ENCODE data around the gene TBX10.
A peak's percentile ranks its signal among the peaks of the same experiment; 100 is the strongest.
"Not testable (repeated sequence)": the region's sequence is repeated elsewhere in the genome, so short reads cannot be mapped to it uniquely, and the experiment has no call there.

Gene TBX10

GRCh38 chr11:67614730-67615714, 24.5 kb downstream of the TBX10 start:
- peak in 1 of 2 experiments; percentile 28 for DNase-seq

GRCh38 chr11:67613960-67614715, 25.4 kb downstream of the TBX10 start:
- peak in 1 of 2 experiments; percentile 20 for DNase-seq

GRCh38 chr11:67613313-67613959, 26.1 kb downstream of the TBX10 start:
- no peak for DNase-seq

DNA sequence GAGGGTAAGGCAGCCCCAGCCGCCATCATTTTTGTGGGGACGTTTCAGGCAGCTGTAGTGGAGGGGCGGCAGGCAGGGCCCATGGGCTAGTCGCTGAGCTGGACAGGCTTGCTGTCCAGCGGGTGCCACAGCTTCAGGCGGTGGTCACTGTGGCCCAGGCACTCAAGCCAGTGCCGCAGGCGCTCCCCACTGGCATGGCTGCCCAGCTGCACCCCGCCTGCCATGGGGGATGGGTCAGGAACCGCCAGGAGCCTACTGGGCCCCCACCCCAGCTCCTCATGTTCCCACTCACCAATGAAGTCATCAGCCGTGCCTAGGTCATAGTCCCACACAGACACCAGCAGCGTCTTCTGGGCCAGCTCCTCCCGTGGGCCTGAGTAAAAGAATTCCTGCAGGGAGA, 26.8 kb downstream of the TBX10 start:
- DNase-seq: no peak

DNA sequence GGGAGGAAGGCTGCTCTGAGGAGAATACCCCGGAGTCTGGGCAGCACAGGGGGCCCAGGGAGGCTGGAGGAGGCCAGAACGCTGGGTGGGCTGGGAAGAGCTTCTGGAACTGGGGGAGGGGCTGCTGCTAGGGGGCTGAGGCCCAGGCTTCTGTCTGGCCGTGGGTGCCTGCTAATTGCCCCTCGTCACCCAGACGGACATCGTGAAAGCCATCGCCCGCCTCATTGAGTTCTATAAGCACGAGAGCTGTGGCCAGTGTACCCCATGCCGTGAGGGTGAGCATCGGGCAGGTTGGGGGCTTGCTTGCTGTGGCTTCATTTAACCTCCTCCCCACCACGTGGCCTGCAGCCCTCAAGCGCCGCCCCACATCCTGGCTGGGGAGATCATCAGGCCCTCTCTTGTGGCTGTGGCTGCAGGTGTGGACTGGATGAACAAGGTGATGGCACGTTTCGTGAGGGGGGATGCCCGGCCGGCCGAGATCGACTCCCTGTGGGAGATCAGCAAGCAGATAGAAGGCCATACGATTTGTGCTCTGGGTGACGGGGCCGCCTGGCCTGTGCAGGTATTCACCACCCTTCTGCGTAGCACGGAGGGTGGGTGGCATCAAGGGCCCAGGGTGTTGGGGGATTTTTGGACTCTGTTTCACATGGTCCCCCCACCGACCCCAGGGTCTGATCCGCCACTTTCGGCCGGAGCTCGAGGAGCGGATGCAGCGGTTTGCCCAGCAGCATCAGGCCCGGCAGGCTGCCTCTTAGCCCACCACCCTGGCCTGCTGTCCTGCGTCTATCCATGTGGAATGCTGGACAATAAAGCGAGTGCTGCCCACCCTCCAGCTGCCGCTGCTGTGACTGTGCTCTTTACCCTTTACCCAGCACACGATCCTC, 27.6 kb downstream of the TBX10 start:
- no peak for DNase-seq

- no peak for DNase-seq
Measured at GRCh38 chr11:67611165-67611564, 28.4 kb downstream of the TBX10 start.

- no peak for DNase-seq
Measured at GRCh38 chr11:67610302-67610868, 29.2 kb downstream of the TBX10 start.

DNA sequence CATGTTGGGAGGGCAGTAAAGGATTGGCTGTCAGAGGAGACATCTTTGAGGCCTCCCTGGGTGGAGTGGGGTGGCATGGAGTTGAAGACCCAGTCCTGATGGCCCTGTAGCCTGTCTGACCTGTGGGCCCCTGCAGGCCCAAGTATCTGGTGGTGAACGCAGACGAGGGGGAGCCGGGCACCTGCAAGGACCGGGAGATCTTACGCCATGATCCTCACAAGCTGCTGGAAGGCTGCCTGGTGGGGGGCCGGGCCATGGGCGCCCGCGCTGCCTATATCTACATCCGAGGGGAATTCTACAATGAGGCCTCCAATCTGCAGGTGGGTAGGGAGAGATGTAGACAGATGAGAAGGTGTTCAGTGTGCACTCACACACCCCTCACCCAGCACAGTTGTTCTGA, 30.2 kb downstream of the TBX10 start:
- DNase-seq: no peak

DNA sequence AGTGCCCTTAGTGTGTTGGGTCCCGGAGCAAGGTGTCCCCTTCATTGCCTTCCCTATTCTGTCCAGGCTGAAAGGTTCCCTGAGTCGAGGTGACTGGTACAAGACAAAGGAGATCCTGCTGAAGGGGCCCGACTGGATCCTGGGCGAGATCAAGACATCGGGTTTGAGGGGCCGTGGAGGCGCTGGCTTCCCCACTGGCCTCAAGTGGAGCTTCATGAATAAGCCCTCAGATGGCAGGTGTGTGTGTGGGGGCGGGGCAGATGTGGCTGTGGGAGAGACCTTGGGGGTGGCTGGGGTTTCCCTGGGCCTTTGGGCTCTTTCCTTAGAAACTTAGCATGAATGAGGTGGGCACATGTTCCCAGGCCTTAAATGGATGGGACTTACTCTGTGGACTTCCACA, 31.1 kb downstream of the TBX10 start:
- DNase-seq: no peak

GRCh38 chr11:67607507-67607906, 32.1 kb downstream of the TBX10 start:
- no peak for DNase-seq

- peak; percentile 94 to 95 for DNase-seq
Measured at GRCh38 chr11:67606492-67607295, 32.9 kb downstream of the TBX10 start, which contains the start of gene NDUFV1. Gene NDUFV1, plus strand, starts transcription at chr11:67606936. Its CDS starts 69 bp downstream, at chr11:67607005.

DNA sequence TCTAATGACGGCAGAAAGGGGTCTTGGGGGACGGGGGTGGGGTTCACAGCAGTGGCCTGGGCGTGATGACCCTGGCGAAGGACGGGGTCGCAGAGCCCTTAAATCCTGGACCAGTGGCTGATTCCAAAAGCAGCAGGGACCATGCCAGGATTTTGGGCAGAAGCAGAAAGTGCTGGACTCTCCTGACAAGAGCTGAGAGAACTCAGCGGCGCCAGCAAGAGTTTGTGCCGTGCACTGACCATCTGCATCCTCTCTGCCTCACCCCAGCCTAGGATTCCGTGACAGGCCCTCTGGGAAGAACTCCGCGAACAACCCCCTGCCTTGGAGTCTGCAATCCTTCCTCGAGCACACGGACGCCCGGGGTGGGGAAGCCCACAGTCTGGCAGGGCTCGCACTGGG, 33.5 kb downstream of the TBX10 start:
- no peak for DNase-seq

GRCh38 chr11:67605231-67606011, 34.1 kb downstream of the TBX10 start:
- no peak for DNase-seq

DNA sequence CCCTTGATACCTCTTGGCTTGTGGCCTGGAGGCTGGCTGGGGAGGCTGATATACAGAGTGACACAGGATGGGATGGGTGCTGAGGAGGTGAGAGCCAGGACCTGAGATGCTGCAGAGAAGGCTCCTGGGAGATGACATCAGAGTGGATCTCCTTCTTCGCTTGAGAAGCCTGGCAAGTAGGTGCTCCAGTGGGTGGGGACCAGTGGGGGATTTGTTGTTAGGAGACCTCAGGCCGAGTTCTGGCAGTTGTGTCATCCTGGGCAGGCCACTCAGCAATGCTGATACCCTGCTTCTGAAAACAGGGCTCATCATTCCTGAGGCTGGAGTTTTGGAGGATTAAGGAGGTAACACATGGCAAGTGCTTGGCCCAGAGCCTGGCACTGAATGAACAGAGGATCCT, 34.7 kb downstream of the TBX10 start:
- DNase-seq: no peak

DNA sequence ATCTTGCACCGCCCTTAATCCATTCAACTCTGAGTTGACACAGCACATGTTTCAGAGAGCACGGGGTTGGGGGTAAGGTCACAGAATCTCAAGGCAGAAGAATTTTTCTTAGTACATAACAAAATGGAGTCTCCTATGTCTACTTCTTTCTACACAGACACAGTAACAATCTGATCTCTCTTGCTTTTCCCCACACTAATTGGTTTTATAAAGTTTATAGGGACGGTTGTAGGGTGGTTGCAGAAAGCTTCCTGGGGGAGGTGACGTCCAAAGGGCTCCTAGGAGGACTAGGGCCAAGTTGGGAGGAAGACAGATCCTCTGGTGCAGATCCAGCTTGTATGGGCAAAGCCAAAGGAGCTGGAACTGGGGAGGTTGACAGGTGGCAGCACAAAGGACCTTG, 35.4 kb downstream of the TBX10 start:
- not testable (repeated sequence) for DNase-seq

- DNase-seq: no peak
Measured at GRCh38 chr11:67601098-67601497, 38.5 kb downstream of the TBX10 start.

GRCh38 chr11:67600324-67601029, 39.1 kb downstream of the TBX10 start:
- DNase-seq: no peak

- DNase-seq: no peak
Measured at GRCh38 chr11:67599149-67599548, 40.4 kb downstream of the TBX10 start.

GRCh38 chr11:67597963-67598362, 41.6 kb downstream of the TBX10 start:
- not testable (repeated sequence) for DNase-seq
